IPS-11a (cell line): ENCODE data around the gene CTNND2.

Experiments
- H3K4me3 ChIP-seq: one replicate; pipeline ENCODE4 v1.5.1; 2013; ENCODE audit warnings: low read depth, low read length, control low read depth

The CTNND2 gene

DNA sequence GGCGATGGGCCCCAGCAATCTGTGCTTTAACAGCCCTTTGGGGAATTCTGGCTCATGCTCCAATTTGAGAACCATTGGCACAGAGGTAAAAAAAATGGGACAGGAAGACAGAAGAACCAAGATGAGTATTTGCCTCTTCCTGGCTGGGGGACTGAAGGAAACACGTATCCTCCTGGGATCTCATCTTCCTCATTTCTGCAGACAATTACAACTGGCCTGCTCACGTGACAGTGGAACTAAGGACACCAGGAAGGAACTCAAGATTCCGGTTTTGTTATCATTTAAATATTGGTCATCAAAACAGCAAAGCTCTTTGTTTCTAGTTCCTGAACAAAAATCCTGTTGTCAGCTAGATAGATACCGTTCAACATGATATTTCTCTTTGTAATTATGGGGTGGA is 927.2 kb downstream of the CTNND2 start:
- no peak overlapping the region for H3K4me3 ChIP-seq

DNA sequence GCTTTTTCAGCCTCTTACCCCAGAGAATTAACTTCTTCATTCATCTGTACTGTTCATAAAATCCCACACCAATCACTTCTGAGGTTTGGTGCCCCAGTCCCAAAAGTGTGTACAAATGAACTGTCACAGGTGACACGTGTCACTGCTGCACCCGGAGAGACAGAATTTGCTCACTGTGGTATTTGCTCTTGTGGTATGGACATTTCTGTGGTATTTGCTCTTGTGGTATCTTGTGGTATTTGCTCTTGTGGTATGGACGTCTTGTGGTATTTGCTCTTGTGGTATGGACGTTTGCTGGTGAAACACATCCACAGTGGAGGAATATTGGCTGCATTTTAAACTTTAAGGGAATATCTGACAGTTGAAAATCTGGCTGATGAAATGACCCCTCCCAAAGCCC is 928.3 kb downstream of the CTNND2 start:
- H3K4me3 ChIP-seq = no peak overlapping the region

DNA sequence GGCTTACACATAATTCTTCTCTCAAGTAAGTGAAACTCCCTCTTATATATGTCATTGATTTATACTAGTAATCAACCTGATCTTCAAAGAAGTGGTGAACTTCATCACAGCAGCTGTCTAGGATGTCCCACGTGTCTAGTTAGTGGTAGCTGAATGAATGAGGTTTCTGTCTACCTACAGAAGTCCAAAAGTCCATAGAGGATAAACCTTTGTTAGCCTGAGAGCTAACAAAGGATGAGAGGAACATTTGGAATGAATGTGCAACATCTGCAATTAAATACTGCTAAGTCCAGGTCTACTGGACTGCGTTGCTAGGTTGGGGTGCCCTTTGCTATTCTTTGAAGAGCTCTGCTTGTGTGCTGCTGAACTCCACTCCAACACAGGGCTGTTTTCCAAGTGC is 929.4 kb downstream of the CTNND2 start:
- H3K4me3 ChIP-seq = no peak overlapping the region

DNA sequence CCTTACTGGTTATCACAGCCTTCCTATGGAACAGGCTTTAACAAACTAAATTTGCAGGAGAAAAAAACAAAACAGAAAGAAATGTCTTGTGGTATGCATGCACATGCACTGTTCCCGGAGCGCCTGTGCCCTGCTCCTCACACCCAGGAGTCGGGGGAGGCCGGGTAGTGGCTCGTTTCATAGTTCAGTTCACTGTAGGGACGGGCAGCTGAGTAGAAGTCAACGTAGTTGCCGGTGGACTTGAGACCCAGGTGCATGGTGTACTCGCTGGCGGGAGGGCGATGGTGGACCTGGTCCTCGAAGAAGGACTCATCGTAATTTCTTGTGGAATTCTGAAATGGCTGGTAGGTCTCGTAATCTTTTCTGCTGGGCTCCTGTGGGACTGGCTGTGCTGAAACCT is 930.9 kb downstream of the CTNND2 start:
- H3K4me3 ChIP-seq = no peak overlapping the region

DNA sequence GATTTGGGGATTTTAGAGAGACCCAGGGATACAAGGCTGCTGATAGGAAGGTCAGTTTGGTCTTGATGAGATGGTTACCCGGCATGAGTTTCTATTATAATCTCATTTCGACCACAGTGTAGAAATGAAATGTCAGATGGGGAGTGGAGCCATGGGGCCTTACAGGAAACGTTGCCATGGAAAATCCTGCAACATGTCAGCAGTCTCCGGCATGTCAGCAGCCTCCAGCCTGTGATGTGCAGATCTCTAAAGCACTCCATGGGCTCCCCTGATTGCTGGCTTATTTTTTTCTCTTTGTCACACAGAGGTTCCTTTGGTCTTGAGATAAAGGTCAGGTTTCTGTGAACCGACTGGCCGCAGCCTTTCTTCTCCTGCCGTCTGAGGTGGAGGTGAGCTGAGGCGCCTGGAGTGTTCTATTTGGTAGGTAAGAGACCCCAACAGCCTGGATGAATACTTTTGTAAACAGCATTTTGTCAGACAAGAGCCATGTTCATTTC is 934.5 kb downstream of the CTNND2 start:
- no peak overlapping the region for H3K4me3 ChIP-seq

DNA sequence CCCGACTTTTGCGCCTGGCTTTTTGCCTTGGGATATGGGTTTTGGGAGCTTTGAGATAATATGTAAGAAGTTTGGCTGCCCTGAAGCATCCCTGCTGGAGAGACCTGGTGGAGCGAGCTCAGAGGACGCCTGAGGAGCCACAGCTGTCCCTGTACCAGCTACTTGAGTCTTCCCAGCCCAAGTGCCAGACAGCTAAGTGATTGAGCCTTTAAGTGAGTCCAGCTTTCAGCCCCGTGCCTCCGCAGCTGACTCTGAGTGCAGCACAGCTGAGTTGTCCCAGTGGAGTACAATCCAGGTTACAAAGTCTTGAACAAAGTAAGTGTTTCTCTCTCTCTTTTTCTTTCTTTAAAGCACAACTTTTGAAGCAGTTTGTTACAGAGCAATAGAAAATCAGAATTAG is 939.4 kb downstream of the CTNND2 start:
- H3K4me3 ChIP-seq = no peak overlapping the region

DNA sequence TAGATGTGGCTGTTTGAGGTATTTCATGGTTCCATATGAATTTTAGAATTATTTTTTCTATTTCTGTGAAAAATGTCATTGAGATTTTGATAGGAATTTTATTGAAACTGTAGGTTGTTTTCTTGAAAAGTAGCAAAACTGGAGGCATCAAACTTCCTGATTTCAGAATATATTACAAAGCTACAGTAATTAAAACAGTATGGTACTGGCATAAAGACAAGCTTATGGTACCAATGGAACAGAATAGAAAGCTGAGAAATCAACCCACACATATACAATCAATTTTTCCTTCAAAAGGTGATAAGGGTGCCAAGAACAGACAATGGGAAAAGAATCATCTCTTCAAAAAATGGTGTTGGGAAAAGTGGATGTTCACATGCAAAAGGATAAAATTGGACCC is 945.5 kb downstream of the CTNND2 start:
- H3K4me3 ChIP-seq = no peak overlapping the region

DNA sequence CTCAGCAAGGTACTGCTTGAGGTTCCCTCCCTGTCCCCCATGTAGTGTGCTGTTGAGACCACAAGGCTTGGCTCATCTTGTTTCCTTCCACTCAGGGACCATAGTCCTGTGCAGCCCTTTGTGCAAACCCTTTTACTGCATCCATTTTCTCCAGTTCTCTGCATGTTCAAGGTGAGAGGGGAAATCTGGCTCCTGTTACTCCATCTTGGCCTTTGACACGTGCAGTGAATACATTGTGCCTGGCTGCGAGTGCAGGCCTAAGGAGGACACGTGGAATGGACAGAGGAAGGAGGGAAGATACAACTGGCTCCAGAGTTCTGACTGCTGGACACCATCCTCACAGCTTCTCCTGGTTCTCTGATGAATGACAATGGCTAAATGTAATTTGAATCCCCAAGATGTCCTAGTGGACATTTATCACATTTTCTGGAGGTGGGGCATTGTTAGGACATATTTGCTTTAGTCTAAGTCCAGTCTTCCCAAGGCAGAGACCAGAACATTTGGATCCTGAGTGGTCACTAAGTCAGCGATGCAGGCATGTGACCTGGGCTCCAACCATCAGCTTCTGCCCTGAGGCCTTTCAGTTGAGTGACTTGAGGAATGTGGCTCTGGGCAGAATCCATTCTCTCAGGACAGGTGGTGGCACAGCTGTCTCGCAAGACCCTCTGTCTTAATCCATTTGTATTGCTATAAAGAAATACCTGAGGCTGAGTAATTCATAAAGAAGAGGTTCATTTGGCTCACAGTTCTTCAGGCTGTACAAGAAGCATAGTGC is 954.2 kb downstream of the CTNND2 start:
- no peak overlapping the region for H3K4me3 ChIP-seq

DNA sequence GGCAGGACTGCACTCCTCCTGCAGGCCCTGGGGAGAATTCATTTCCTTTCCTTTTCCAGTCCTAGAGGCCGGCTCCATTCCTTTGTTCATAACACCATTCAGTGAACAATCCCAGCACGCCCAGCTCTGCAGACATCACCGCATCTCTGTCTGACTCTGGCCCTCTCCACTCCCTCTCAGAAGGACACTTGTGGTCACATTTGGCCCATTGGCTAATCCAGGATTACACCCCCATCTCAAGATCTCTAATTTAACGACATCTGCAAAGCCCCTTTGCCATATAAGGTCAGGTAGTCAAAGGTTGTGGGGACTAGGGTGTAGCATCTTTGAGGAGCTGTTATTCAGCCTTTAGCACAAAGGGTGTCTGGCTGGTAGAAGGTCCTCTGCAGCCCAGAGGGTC is 958.2 kb downstream of the CTNND2 start:
- H3K4me3 ChIP-seq = no peak overlapping the region

DNA sequence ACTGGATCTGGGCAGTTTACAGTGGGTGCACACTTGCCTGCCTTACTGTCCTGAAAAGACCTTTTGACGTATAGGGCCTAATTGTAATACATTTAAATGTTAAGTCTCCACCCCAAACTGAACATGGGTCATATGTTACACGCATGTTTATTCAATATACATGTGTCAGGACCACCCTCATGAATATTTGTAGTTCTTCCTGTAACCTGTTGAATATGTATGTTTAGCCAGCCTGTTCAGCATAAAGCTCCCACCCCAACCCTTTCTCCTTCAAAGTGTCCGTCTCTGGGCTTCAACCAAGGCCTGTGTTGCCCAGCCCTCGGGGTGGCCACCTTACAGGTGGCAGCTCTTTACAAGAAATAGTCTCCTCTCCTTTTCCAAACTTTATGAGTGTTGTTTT is 962.3 kb downstream of the CTNND2 start:
- H3K4me3 ChIP-seq = no peak overlapping the region

DNA sequence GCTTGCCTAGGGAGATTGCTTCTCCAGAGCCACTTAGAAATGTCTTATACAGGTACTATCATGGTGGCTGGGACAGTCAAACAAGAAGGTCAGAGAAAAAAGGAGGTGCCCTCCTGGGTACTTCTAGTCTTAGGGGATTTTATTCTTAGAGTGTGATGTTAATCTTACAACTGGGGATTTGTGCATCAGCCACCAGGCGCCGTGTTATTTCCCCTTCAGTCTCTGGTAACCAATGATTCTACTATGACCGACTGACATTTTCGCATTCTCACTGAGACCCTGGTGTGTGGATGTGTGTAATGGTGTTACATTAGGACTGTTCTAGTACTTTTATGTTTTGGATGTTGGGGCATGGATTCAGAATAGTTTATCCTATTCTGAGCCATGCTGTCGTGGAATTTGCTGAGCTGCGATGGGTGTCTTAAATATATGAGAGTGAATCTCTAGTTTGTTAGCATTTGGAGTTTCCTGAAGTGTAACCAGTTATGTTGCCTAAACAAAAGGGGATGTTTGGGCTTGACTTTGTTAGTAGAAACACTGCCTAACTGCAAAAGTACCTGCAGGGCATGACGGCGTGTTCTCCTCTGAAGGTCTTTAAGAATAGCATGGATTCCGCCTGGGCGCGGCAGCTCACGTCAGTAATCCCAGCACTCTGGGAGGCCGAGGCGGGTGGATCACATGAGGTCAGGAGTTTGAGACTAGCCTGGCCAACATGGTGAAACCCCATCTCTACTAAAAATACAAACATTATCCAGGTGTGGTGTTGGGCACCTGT is 968.0 kb downstream of the CTNND2 start:
- no peak overlapping the region for H3K4me3 ChIP-seq

DNA sequence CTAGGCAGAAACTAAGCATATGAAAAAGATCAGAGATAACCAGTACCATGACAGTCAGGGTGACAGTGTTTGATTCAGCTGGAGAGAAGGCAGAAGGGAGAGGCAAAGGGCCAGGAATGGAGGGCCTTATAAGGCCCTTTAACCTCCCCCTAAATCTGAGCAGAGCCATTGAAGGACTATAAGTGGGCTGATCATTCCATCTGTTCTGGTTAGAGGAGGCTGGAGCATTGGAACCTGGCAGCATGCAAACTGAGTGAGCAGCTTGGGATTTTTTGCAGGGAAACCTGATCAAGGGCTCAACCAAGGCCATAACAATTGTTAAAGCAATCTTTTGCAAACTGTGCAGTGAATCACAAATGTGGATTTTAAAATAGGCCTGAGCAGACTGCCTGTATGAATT is 968.7 kb downstream of the CTNND2 start:
- no peak overlapping the region for H3K4me3 ChIP-seq

DNA sequence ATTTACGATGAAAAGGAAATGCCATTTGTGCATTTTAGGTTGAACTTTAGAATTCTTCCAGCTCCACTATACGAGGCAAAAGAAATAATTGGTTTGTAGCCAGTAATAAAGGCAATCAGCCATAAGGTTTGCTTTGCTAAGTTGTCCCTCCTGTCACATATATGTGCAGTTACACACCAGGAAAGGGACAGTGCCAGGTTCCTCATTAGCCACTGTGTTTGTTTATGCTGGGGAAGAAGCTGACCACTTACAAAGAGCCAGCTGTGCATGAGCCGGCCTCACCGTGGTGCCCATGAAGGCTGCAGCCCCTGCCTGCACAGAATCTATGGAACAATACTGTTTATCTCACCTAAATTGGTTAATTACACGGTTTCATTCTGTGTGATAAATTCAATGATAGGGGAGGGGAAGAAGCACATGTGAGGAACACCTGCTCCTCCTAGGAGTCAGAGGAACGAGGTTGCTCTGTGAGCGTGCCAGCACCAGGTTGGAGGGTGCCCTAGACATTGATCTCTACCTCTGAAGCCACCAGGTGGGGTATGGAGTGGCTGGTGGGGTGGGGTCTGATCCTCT is 969.4 kb downstream of the CTNND2 start:
- no peak overlapping the region for H3K4me3 ChIP-seq

DNA sequence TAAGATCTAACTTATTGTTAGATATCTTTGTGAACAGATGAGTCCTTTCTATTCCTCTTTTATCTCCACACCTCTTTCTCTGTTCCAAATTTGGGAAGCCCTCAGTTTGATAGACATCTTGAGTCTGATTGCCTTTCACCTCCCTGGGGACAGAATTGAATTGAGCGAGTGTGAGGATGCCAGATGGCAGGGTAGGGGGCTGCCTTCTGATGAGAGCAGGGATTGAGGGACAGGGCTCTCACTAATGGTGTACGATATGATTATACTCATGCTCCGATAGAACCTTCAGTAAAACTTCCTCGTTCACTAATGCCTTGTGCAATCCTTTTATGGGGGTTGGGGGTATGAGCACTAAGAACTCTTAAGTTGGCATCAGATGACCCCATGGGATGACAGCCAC is 971.1 kb downstream of the CTNND2 start:
- H3K4me3 ChIP-seq = no peak overlapping the region

DNA sequence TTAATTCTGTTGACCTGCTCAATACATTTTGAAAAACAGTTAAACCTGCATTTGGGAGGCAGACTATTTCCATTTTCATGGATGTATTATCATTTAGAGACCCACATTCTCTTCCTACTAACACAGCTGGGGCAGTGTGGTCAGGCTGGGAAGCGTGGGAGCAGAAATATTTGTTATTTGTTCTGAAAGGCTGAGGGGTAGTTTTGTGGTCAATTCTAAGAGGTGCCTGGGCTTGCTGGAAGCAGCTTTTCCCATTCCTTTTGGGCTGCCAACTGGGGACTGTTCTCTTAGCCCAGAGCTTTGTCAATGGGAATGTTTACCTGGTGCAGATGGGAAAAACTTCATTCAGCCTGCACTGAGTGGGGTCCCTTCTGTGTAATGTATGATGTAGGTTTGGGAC is 971.8 kb downstream of the CTNND2 start:
- H3K4me3 ChIP-seq = no peak overlapping the region

DNA sequence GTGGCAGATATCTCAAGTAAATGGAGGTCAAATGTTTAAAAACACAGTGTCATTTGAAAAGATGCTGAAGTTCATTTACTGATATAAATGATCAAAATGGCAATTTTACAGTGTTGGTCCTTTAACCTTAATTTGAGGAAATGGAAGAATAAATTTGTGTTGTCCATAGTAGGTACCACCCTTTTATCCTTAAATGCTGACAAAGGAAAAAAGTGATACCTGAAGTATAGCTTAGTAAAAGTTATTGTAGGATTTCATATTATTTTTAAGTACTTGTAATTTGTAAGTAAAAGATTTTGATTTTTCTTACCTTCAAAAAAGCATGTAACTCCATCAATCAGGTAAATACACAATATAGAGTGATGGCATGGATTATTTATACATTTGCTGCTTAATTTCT is 976.6 kb downstream of the CTNND2 start:
- H3K4me3 ChIP-seq = no peak overlapping the region

DNA sequence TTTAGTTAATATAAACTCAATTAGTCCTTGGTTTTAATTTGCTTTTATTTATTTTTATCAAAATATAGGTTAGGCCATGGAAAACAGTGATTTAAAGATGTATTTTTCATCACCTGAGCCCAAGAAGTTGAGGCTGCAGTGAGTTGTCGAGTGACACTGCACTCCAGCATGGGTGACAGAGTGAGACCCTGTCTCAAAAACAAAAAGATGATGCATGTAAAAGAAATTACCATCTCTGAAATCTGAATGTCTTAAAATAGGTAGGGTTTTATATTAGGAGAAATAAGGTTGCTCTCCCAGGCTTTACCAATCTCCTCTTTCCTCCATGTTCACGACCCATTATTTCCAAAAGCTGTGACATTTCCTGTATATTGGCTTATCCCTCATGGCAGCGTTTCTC is 980.9 kb downstream of the CTNND2 start:
- H3K4me3 ChIP-seq = no peak overlapping the region
